PC-9 (cell line): ENCODE results near the gene FBXO5.

Experiments
- CTCF ChIP-seq: fragments of 200-600 bp; sonication (generic); conservative IDR thresholded peaks from 2 replicates; pipeline ENCODE4 v1.6.1; 2017; ENCODE audit warnings: mixed run types, antibody characterized with exemption, mild to moderate bottlenecking, moderate library complexity
- EZH2 ChIP-seq: fragments of 200-600 bp; sonication (generic); IDR thresholded peaks from 2 replicates; pipeline ENCODE4 v1.8.0; 2017; ENCODE audit warnings: antibody characterized with exemption, low read depth

- TF ChIP-seq EZH2: no peak
- TF ChIP-seq CTCF: no peak
These were observed 7.5 kb downstream of the FBXO5 start for GRCh38 chr6:152975204-152975915.
